GM18519 (cell line): Measurements from ENCODE around the gene DISP3.

ENCODE experiments used
- ATAC-seq: cut with Tn5 transposase; IDR thresholded peaks from one replicate; pipeline ENCODE4 v1.9.1; 2021; ENCODE audit warnings: mild to moderate bottlenecking, moderate library complexity; ENCODE audit not compliant: unreplicated experiment, low FRiP score

Gene DISP3

DNA sequence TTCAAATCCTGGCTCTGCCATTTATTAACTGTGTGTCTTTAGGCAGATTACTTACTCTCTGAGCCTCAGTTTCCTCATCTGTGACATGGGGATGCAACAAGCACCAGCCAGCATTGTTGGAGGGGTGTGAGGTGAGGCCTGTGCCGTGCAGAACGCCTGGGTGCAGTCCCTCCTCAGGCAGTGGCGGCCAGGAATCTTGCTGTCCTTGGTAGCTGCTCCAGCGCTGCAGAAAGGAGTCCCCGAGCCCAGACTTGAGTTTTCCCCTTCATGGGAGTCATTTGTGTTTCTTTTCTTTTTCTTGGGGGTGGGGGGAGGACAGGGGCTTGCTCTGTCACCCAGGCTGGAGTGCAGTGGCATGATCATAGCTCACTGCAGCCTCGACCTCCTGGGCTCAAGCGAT is 46.6 kb downstream of the DISP3 start:
- no peak for ATAC-seq

DNA sequence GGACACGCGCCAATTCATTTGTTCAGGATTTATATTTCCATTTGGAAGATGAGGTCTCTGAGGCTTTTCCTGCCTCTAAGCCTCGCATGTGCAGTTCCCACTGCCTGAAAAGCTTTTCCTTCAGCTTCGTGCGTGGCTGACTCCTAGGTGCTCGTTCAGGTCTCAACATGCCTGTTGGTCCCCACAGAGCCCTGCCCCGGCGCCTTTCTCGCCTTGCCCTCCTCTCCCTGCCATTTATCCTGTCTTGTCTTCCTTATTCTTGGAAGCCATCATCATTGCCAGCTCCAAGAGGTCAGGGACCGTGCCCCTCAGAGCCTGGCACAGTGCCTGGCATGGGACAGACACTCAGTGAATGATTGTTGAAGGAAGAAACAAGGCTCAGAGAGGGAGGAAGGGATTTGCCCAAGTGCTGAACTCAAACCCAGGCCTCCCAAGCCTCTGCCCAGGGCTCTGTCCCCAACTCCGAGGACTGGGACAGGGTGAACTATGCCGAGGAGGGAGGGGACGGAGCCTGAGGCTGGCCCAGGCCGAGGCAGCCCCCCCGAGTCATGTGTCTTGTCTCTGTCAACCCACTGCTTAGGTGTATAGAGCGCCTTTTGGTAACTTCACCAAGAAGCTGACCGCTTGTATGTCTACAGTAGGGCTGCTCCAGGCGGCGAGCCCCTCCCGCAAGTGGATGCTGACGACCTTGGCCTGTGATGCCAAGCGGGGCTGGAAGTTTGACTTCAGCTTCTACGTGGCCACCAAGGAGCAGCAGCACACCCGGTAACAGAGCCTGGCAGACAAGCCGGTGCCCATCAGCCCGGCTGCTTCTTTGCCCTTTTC is 47.3 kb downstream of the DISP3 start:
- ATAC-seq: no peak

DNA sequence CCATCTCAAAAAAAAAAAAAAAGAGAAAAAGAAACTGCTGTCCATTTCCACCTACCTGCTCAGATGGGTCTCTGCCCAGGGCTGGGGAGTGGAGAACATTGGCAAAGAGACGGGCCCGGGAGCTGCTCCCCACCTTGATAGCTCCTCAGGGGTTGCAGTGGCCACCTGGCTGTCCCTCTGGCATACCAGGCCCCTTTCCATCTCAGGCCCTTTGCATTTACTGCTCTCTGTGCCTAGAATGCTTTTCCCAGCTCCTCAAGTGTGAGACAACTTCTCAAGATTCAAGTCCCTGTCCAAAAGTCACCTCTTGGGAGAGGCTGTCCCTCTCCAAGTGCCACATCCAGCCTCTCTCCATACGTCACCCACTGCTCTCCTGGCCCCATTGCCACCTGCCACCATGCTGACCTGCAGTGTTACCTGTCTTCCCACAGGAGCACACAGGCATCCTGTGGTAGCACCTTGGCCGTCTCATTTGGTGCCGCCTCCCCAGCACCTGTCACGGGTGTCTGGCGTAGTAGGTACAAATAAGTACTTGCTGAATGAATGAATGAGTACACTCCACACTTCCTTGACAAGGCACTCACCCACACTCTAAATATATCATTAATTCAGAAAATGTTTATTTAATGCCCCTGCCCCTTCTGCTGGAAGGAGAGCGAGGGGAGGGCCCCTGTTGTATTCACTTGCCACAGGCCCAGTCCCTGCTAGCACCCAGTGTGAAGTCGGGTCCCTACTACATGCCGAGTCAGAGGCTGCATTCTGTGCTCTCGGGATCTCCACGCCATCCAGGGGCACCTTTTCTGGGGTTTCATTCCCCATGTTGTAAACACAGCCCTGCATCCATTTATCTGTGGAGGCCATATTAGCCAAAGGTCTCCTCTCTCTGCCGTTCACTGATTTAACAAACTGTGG is 48.8 kb downstream of the DISP3 start:
- no peak for ATAC-seq

DNA sequence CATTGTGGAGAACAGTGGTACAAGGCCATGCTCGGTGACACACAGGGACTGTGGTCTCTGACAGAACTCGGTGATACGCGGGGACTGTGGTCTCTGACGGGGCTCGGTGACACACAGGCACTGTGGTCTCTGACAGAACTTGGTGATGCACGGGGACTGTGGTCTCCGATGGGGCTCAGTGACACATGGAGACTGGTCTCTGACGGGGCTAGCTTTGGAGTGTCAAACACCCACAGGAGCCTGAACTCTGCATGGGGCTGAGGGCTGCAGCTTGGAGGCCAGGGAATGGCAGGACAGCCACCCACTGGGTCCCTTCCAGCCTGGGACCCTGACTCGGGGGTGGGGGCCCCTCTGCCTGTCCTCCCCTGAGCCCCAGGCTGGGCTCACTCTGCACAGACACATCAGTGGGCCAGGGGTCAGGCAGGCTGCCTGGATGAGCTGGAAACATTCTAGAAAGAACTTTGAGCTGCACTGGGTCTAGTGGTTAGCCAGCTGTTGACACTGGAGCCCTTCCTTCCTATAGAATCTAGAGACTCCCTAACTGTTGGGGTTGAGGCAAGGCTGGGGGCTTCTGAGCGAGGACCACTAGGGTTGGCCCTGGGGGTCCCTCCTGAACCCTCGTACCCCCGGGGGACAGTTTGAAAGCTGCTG is 49.8 kb downstream of the DISP3 start:
- ATAC-seq: no peak

DNA sequence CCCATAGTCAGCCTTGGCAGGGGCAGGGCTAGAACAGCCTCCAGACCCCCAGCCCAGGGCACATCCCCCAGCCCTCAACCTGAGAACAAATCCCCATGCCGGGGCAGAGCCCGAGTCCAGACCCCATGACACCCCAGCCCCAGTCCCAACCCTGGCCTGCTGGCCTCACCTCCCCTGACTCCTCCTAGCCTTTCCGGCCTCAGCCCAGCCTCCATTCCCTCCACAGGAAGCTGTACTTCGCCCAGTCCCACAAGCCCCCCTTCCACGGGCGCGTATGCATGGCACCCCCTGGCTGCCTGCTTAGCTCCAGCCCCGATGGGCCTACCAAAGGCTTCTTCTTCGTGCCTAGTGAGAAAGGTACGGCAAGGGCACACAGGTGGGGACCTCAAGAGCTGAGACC is 50.4 kb downstream of the DISP3 start:
- ATAC-seq: no peak

DNA sequence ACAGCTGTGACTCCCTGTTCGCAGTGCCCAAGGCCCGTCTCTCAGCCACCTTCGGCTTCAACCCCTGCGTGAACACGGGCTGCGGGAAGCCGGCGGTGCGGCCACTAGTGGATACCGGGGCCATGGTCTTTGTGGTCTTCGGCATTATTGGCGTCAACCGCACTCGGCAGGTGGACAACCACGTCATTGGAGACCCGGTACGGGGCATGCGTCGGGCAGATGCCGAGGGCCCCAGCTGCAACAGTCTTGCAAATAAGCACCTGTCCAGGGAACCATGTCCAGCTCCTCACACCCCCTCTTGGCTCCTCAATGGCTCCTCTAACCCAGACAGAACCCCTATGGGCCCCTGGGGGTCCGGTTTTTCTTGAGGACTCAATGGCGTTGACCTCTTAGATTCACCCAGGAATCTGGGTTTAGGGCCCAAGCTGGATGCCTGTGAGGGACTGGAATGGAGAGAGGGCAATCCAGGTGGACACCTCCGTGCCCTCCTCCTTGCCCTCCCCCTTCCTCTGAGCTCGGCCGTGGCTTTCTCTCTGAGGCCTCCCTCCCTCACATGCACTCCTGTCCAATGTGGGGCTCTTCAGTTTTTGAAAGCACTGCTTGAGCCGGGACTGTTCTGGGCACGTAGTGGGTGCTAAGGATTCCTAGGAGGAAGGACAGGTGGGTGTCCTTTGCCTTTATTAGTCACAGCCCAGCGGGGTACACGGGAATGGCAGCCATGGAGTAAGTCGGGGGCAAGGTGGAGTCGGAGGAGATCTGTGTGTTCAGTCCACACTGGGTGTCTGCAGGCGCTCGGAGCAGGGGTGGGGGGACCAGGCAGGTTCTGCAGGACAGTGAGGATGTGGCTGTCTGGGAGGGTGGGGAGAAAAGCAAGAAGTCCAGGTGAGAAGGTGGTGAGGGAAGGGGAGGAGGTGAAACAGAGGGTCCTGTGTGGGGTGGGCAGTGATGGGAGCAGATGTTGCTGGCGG is 51.1 kb downstream of the DISP3 start:
- ATAC-seq: no peak

DNA sequence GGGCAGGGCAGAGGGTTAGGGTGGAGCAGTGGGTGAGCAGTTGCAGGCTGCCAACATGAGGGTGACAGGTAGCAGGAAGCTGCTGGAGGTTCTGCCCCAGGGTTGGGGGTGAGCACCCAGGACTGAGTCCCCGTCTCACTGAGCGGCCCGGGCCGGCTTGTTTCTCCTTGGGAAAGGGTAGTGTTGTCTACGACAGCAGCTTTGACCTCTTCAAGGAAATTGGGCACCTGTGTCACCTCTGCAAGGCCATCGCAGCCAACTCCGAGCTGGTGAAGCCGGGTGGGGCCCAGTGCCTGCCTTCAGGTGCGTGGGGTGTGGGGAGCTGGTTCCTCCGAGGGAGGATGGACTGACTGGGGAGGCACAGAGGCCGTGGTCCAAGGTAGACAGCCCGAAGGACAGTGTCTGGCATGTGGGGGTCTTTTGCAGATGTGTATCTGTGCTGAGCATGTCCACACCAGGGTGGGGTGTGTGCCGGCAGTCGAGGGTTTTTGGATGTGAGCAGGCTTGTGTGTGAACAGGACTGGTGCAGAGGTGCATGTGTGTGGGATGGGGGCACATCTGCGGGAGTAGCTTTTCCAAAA is 51.9 kb downstream of the DISP3 start:
- no peak for ATAC-seq

DNA sequence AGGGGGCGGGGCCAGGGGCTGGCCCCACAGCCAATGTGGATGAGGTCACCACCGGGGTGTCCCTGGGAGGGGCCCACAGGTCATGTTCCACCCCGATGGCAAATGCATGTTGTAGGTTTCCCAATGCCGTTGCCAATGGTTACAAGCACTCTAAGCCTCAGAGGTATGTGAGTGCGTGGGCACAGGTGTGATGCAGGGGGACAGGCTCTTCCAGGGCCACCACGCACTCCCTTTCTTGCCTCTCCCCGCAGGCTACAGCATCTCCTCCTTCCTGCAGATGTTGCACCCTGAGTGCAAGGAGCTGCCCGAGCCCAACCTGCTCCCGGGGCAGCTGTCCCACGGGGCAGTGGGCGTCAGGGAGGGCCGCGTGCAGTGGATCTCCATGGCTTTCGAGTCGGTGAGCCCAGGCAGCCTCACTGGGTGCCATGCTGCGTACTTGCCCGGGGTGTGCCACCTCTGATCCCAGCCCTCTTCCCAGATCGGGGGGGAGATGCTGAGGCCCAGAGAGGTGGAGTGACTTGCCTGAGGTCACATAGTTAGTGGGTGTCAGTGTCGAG is 52.4 kb downstream of the DISP3 start:
- no peak for ATAC-seq

DNA sequence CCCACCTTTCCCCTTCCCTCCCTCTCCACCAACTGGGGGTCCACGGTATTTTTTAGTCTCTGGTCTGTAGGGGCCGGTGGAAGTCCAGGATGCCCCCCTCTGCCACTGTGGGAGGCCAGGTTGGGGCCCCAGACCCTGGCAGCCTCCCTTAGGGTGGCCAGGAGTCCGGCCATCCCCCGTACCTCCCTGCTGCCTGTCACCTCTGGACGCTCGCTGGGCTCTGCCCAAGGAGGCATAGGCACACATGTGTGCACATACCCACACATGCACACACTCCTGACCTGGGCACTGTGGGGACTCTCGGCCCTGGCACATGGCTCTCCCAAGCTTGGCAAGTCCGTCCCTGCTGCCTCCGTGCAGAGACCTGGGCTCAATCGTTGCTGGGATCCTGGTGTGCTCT is 53.0 kb downstream of the DISP3 start:
- no peak for ATAC-seq

DNA sequence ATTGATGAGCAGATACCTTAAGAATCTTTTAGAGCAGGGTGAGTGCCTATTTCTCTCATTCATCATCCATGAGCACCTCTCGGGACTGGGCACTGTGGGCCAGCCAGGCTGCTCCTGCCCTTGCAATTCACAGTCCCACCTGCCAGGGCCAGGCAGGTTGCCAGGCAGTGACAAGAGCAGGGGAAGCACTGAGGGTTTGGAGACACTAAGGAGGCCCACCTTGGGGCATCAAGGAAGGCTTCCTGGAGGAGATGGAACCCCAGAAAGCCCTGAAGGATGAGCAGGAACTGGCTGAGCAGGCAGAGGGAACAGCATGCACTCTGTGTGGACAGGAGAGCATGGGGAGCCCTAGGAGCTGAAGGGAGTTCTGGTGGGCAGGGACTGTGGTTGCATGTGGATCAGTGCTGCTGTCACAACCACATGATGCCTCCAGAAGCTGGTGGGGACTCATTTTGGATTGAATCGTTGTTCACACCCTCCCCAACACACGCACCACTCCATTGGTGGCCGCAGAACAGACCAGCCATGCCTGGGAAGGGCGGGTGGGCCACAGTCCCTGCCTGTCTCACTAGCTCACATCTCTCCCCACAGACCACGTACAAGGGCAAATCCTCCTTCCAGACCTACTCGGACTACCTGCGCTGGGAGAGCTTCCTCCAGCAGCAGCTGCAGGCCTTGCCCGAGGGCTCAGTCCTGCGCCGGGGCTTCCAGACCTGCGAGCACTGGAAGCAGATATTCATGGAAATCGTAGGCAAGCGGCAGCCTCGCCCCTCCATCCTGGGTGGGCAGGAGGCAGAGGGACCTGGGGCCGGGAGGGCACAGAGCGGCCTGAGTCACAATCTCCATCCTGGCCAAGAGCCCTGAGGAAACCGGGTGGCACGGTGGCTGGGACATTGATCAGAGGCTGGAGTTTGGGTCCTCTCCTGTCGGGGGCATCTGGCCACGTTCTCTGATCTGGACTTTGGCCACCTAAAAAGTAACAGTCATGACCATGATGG is 55.1 kb downstream of the DISP3 start:
- no peak for ATAC-seq

DNA sequence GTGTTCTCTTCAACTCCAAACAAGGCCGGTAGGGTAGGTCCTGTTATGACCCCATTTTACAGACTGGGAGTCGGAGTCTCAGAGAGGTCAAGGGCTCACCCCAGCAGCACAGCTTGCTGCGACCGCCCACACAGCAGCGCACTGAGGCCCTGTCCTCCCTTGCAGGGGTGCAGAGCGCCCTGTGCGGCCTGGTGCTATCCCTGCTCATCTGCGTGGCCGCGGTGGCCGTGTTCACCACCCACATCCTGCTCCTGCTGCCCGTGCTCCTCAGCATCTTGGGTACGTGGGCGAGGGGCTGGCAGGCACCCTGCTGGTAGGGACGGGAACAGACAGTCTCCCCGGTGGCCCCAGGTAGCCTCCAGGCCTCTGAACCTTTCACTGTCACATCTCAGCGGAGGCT is 55.9 kb downstream of the DISP3 start:
- no peak for ATAC-seq

DNA sequence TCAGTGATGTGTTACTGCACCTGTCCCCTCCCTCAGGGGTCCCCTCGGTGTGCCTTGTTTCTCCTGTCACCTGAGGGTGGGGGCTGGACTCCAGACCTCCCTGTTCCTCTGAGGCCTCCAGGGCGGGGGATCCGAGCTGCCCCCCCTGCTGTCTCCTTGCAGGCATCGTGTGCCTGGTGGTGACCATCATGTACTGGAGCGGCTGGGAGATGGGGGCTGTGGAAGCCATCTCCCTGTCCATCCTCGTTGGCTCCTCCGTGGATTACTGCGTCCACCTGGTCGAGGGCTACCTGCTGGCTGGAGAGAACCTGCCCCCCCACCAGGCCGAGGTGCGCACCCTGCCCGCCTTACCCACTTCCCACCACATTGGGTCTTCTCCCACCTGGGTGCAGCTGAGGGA is 56.4 kb downstream of the DISP3 start:
- ATAC-seq: no peak

DNA sequence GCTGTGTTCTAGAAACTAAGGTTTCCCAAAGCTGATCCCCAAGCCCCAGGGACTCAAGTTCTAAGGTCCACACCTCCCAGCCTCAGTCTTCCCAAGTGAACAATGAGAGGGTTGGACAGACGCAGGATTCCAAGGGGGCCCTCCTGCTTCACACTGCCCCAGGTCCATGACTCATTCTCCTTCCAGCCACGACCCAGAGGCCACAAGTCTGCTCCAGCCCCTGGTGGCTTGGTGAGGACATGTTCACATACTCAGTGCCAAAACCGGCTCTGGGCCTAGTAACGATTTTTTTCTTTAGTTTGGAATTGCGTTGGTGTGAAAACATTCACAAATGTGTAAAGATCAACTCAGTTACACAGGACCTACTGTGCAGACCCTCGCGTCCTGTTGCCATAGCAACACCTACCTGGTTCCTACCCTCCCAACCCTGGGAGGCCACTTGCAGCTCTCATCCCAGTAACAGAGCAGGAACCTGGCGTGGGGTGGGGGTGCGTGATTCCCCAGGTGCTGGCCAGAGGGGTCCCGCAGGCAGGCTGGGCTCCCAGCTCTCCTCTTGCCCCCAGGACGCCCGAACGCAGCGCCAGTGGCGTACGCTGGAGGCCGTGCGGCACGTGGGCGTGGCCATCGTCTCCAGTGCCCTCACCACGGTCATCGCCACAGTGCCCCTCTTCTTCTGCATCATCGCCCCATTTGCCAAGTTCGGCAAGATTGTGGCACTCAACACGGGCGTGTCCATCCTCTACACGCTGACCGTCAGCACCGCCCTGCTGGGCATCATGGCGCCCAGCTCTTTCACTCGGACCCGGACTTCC is 57.0 kb downstream of the DISP3 start:
- ATAC-seq: no peak

DNA sequence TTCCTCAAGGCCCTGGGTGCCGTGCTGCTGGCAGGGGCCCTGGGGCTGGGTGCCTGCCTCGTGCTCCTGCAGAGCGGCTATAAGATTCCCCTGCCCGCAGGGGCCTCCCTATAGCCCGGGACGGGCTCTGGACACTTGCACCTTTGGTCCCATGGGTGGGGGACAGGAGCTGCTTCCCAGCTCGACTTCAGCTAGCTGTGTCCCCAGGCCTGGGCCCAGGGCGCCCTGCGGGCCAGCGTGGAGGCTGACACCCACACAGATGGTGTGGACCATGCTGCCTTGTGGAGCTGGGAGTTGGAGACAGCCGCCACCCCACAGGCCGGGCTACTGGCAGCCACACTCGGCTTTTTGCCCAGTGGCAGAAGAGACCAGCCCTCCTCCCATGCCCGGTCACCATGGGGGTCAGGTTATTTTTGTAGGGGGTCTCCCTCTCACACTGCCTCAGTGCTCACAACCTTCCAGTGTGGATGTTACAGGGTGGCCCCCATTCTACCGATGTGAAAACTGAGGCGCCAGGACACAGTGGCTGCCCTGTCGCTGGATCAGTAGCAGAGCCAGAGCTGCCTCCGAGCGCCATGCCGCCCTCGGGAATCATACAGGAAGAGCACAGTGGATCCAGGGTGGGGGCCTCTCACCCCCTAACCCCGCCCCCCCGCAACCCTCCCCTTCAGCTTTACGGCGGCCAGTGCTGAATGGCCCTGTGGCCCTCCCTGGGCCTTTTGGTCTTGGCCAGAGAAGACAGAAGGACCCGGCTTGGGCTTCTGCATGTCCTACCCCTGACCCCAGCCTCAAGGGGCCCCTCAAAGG is 57.8 kb downstream of the DISP3 start:
- ATAC-seq: no peak

DNA sequence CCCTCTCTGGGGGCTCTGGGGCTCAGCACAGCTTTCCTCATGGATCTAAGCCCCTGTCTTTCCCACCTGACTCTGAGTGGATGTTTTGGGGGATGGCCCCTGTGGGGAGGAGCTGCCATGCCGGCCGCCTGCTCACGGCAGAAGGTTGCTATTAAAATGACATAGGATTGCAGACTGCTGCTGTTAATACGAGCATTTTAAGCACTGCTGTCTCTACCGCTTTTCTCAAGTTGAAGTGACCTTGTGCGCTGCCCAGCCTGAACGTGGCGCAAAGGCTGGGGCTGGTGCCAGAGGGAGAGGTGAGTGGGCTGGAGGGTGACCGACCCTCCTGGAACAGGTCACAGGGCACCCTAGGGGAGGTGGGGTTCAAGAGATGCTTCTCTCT is 58.4 kb downstream of the DISP3 start:
- ATAC-seq: no peak

DNA sequence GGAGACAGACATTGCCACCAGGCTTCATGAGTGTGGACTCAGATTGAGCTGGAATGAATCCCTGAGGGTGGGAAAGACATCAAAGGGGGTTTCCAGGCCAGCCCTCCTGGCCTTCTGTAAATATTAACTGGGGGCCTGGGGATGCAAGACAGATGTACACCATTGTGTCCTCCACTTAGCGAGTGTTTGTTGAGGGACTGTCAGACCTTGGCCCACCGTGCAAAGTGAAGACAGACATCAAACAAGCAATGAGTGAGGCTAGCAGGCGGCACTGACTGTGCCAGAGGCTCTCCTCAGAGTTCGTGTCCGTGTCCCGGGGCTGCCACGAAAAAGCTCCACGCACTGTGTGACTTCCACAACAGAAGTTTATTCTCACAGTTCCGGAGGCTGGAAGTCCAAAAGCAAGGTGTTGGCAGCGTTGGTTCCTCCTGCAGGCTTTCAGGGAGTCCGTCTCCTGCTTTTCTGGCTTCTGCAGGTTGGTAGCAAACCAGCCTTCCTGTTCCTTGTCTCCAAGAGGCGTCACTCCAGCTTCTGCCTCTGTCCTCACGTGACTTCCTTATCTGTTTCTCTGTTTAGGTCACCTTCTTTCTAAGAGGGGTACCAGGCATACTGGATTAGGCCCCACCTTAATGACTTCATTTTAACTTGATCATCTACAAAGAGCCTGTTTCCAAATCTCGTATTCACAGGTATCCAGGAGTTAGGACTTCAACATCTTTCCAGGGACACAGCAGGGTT is 59.1 kb downstream of the DISP3 start:
- ATAC-seq: no peak
